Measurements from ENCODE around the gene MCTP1.
A peak's percentile ranks its signal among the peaks of the same experiment; 100 is the strongest.

The MCTP1 gene

DNA sequence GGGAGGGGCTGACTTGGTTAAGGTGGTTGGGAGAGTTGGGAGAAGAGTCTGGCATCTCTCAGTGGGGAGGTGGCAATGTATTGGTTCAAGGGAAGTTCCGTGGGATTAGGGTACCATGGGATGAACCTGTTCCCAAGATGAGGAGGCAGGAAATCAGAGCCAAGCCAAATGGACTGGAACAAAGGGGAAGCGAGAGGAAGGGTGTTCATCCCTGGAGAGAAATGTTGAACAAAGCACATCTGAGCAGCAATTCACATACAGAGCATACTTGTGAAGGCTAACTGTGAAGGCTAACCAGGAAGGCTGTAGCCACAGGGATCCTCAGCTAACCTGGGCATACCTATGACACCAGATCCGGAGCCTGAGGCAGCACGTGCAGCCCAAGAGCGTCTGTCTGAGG, 214.0 kb downstream of the MCTP1 start:
- Histone ChIP-seq H3K4me3 (ENCODE audit: low read depth in 1 of 2, low read length in 2 of 2) (no peak overlapping the region), H3K27ac (ENCODE audit: low read length) (no peak overlapping the region), H3K27me3 (ENCODE audit: low read depth, low read length) (no peaks in the 10 kb centered on the region), H3K9me3 (ENCODE audit: control insufficient read depth in 1 of 2, low read length in 2 of 2) (no peaks in the 10 kb centered on the region), H3K4me1 (ENCODE audit: control insufficient read depth in 1 of 2, insufficient read depth in 2 of 2, low read length in 2 of 2) (no peaks in the 10 kb centered on the region), H3K36me3 (ENCODE audit: control insufficient read depth in 1 of 2, insufficient read depth in 2 of 2, low read length in 2 of 2) (no peaks in the 10 kb centered on the region)

DNA sequence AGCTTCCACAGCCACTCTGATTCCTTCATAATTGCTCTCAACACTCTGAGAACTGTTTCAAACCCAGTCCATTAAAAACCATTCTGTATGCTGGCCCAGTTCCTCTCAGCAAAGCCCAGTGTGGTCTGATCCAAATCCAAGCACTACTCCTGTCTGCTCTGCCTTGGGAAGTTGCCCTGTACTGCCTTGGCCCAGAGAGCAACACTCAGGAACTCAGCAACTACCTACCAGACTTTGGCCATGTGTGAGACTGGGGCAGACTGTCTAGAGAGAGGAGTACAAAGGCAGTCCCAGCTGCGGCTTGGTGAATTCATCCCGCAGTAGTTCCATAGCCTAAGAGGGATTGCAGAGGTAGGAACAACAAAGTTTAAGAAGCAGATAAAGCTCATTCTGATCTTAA, 214.4 kb downstream of the MCTP1 start:
- Histone ChIP-seq H3K4me3 (ENCODE audit: low read depth in 1 of 2, low read length in 2 of 2) (no peak overlapping the region), H3K27ac (ENCODE audit: low read length) (no peak overlapping the region), H3K27me3 (ENCODE audit: low read depth, low read length) (no peaks in the 10 kb centered on the region), H3K9me3 (ENCODE audit: control insufficient read depth in 1 of 2, low read length in 2 of 2) (no peaks in the 10 kb centered on the region), H3K36me3 (ENCODE audit: control insufficient read depth in 1 of 2, insufficient read depth in 2 of 2, low read length in 2 of 2) (no peaks in the 10 kb centered on the region), H3K4me1 (ENCODE audit: control insufficient read depth in 1 of 2, insufficient read depth in 2 of 2, low read length in 2 of 2) (no peaks in the 10 kb centered on the region)

DNA sequence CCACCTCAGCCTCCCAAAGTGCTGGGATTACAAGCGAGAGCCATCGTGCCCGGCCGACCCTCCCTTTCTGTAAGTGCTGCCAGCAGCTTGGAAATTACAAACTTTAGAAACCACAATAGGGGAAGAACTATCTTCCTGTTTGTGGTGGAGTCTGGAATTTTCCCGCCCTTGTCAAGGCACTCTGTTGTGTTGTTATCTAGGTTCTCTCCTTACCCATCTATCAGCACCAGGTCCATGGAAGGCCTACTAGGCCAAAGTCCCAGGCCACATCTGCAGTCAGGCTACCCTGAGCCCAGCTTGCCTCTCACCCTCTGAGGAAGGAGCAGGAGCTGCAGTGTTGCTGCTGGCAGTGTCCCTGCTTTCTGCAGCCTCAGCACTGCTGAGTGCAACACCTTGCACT, 214.9 kb downstream of the MCTP1 start:
- no peak overlapping the region for H3K27ac ChIP-seq (ENCODE audit: low read length)
- H3K27me3 ChIP-seq (ENCODE audit: low read depth, low read length) = no peaks in the 10 kb centered on the region
- H3K36me3 ChIP-seq (ENCODE audit: control insufficient read depth in 1 of 2, insufficient read depth in 2 of 2, low read length in 2 of 2) = no peaks in the 10 kb centered on the region
- H3K4me1 ChIP-seq (ENCODE audit: control insufficient read depth in 1 of 2, insufficient read depth in 2 of 2, low read length in 2 of 2) = no peaks in the 10 kb centered on the region
- H3K4me3 ChIP-seq (ENCODE audit: low read depth in 1 of 2, low read length in 2 of 2) = no peak overlapping the region
- H3K9me3 ChIP-seq (ENCODE audit: control insufficient read depth in 1 of 2, low read length in 2 of 2) = no peaks in the 10 kb centered on the region

DNA sequence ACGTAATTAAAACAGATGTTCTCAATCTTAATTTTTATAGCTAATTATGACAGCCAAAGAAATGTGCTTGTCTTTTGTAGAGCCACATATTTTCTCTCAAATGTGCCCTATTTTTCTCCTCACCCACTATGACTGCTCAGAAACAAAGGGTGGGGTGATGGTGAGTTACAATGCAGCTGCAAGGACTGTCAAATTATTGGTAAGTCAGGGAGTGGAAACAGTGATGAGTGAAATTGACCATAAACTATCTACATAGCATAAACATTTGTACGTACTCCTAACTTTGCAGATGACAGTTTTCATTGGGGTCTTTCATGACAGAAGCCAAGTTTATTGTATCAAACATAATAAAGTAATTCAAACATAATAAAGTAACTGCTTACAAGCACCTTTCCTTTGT, 215.9 kb downstream of the MCTP1 start:
- Histone ChIP-seq H3K36me3 (ENCODE audit: control insufficient read depth in 1 of 2, insufficient read depth in 2 of 2, low read length in 2 of 2) (no peaks in the 10 kb centered on the region), H3K9me3 (ENCODE audit: control insufficient read depth in 1 of 2, low read length in 2 of 2) (no peaks in the 10 kb centered on the region), H3K4me1 (ENCODE audit: control insufficient read depth in 1 of 2, insufficient read depth in 2 of 2, low read length in 2 of 2) (no peaks in the 10 kb centered on the region), H3K4me3 (ENCODE audit: low read depth in 1 of 2, low read length in 2 of 2) (no peak overlapping the region), H3K27me3 (ENCODE audit: low read depth, low read length) (no peaks in the 10 kb centered on the region), H3K27ac (ENCODE audit: low read length) (no peak overlapping the region)

DNA sequence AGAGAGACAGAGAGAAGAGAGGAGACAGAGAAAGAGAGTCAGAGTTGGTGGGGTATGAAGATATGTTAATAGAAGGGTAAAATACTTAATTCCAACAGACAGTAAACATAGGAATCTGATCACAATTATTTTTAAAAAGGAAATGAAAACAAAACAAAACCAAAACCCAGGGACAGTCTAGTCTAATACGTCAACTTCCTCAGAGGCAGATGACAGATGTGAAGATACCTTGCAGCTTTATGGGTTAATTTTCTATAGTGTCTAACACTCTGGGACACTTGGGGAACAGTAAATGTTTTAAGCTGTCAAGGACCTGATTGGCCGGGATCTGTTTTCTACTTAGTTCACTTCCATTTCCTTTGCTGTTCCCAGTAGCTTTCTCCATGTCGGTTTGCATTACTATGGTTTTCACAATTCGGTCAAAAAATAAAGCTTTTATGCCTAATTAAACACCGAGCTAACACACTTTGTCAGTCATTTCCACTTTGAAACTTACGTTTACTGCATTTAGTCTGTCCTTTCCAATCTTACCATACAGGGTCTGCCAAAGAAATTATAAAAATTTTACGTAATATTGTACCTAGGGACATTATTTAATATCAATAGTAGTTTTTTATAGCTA, 216.5 kb downstream of the MCTP1 start:
- H3K4me3 ChIP-seq (ENCODE audit: low read depth in 1 of 2, low read length in 2 of 2) = no peak overlapping the region
- no peaks in the 10 kb centered on the region for H3K36me3 ChIP-seq (ENCODE audit: control insufficient read depth in 1 of 2, insufficient read depth in 2 of 2, low read length in 2 of 2)
- no peaks in the 10 kb centered on the region for H3K9me3 ChIP-seq (ENCODE audit: control insufficient read depth in 1 of 2, low read length in 2 of 2)
- no peaks in the 10 kb centered on the region for H3K27me3 ChIP-seq (ENCODE audit: low read depth, low read length)
- H3K27ac ChIP-seq (ENCODE audit: low read length) = peak overlapping the region; percentile 11
- no peaks in the 10 kb centered on the region for H3K4me1 ChIP-seq (ENCODE audit: control insufficient read depth in 1 of 2, insufficient read depth in 2 of 2, low read length in 2 of 2)

DNA sequence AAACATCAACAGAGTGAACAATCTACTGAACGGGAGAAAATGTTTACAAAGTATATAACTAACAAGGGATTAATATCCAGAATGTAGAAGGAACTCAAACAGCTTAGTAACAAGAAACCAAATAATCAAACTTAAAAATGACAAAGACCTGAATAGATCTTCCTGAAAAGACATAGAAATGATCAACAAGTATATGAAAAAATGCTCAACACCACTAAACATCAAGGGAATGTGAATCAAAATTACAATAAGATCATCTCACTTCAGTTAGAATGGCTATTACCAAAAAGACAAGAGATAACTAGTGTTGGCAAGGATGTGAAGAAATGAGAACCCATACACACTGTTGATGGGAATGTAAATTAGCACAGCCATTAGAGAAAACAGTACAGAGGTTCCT, 218.8 kb downstream of the MCTP1 start:
- H3K9me3 ChIP-seq (ENCODE audit: control insufficient read depth in 1 of 2, low read length in 2 of 2) = no peaks in the 10 kb centered on the region
- H3K4me1 ChIP-seq (ENCODE audit: control insufficient read depth in 1 of 2, insufficient read depth in 2 of 2, low read length in 2 of 2) = no peaks in the 10 kb centered on the region
- H3K27me3 ChIP-seq (ENCODE audit: low read depth, low read length) = no peaks in the 10 kb centered on the region
- no peaks in the 10 kb centered on the region for H3K36me3 ChIP-seq (ENCODE audit: control insufficient read depth in 1 of 2, insufficient read depth in 2 of 2, low read length in 2 of 2)
- no peak overlapping the region for H3K4me3 ChIP-seq (ENCODE audit: low read depth in 1 of 2, low read length in 2 of 2)
- no peak overlapping the region for H3K27ac ChIP-seq (ENCODE audit: low read length)

DNA sequence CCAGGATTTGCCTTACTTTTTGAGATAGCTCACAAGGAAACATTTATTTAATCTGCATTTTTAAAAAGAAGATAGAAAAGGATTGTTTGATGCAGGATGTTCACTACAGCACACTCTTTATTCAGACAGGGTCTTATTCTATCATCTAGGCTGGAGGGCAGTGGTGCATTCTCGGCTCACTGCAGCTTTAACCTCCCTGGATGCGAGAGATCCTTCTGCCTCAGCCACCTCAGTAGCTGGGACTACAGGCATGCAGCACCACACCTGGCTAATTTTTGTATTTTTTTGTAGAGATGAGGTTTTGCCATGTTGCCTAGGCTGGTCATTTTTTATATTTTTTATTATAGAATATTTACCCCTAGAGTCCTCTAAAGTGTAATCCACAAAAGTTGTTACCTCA, 221.4 kb downstream of the MCTP1 start:
- Histone ChIP-seq H3K27me3 (ENCODE audit: low read depth, low read length) (no peaks in the 10 kb centered on the region), H3K36me3 (ENCODE audit: control insufficient read depth in 1 of 2, insufficient read depth in 2 of 2, low read length in 2 of 2) (no peaks in the 10 kb centered on the region), H3K4me3 (ENCODE audit: low read depth in 1 of 2, low read length in 2 of 2) (no peak overlapping the region), H3K4me1 (ENCODE audit: control insufficient read depth in 1 of 2, insufficient read depth in 2 of 2, low read length in 2 of 2) (no peaks in the 10 kb centered on the region), H3K27ac (ENCODE audit: low read length) (no peak overlapping the region), H3K9me3 (ENCODE audit: control insufficient read depth in 1 of 2, low read length in 2 of 2) (no peaks in the 10 kb centered on the region)

DNA sequence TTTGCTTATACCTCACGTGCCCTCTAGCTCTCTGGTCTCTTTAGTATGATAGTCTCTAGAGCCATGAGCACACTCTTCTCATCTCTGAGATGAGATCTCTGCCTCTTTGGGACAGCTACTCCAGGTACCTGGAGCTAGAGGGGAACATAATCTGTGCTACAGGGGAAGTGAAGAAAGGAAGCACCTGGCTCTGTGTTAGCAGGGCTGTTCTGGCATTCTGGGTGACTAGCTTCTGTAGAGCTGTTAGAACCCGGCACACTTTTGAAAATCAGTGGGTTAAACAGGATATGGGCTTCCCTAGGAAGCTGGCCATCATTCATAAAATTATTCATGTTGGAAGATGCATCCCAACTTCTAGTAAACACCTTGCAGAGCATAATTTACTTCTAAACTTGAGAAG, 224.8 kb downstream of the MCTP1 start:
- Histone ChIP-seq H3K4me1 (ENCODE audit: control insufficient read depth in 1 of 2, insufficient read depth in 2 of 2, low read length in 2 of 2) (no peaks in the 10 kb centered on the region), H3K4me3 (ENCODE audit: low read depth in 1 of 2, low read length in 2 of 2) (no peak overlapping the region)

DNA sequence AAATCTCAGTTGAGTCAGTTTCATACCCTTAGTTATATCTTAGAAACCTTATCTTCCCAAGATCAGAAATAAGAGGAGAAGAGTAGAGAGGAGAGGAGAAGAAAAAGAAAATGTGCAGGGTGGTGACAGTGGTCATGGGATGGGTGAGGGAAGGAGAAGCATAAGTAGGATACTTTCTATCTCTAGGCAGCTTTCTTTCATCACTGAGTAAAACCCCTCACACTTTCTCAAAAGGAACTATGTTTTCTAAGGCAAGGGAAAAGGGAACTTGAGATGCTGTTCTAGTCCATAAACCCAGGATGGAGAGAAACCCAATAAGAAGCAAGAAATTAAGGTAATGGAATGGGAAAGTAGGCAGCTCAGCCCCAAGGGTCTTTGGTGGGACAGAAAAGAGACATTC, 225.3 kb downstream of the MCTP1 start:
- no peaks in the 10 kb centered on the region for H3K9me3 ChIP-seq (ENCODE audit: control insufficient read depth in 1 of 2, low read length in 2 of 2)
- H3K27ac ChIP-seq (ENCODE audit: low read length) = no peak overlapping the region
- no peaks in the 10 kb centered on the region for H3K27me3 ChIP-seq (ENCODE audit: low read depth, low read length)
- H3K4me3 ChIP-seq (ENCODE audit: low read depth in 1 of 2, low read length in 2 of 2) = no peak overlapping the region
- H3K36me3 ChIP-seq (ENCODE audit: control insufficient read depth in 1 of 2, insufficient read depth in 2 of 2, low read length in 2 of 2) = no peaks in the 10 kb centered on the region
- H3K4me1 ChIP-seq (ENCODE audit: control insufficient read depth in 1 of 2, insufficient read depth in 2 of 2, low read length in 2 of 2) = no peaks in the 10 kb centered on the region

More for the DNA sequence above, 224.8 kb downstream of the MCTP1 start:
- H3K9me3 ChIP-seq (ENCODE audit: control insufficient read depth in 1 of 2, low read length in 2 of 2) = no peaks in the 10 kb centered on the region
- no peak overlapping the region for H3K27ac ChIP-seq (ENCODE audit: low read length)
- no peaks in the 10 kb centered on the region for H3K36me3 ChIP-seq (ENCODE audit: control insufficient read depth in 1 of 2, insufficient read depth in 2 of 2, low read length in 2 of 2)
- H3K27me3 ChIP-seq (ENCODE audit: low read depth, low read length) = no peaks in the 10 kb centered on the region

DNA sequence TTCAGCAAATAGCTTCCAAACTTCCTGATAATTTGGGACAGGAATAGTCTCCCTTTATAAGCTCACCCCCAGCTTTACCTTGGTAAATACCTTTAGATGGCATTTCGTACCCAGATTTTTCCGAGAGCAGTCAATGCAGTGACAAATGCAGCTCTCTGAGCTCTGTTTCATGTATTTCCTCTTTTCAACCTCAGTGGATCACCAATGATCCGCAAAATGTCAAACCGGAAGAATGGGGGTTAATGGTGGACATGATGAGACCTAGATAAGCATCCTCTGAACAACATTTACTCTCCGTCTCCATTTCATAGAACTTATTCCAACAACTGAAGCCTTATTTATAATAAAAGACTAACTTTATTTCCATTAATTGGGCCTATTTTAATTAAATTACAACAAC, 227.3 kb downstream of the MCTP1 start:
- no peak overlapping the region for H3K27ac ChIP-seq (ENCODE audit: low read length)
- H3K4me3 ChIP-seq (ENCODE audit: low read depth in 1 of 2, low read length in 2 of 2) = no peak overlapping the region
- H3K9me3 ChIP-seq (ENCODE audit: control insufficient read depth in 1 of 2, low read length in 2 of 2) = no peaks in the 10 kb centered on the region
- H3K27me3 ChIP-seq (ENCODE audit: low read depth, low read length) = no peaks in the 10 kb centered on the region
- no peaks in the 10 kb centered on the region for H3K36me3 ChIP-seq (ENCODE audit: control insufficient read depth in 1 of 2, insufficient read depth in 2 of 2, low read length in 2 of 2)
- no peaks in the 10 kb centered on the region for H3K4me1 ChIP-seq (ENCODE audit: control insufficient read depth in 1 of 2, insufficient read depth in 2 of 2, low read length in 2 of 2)

DNA sequence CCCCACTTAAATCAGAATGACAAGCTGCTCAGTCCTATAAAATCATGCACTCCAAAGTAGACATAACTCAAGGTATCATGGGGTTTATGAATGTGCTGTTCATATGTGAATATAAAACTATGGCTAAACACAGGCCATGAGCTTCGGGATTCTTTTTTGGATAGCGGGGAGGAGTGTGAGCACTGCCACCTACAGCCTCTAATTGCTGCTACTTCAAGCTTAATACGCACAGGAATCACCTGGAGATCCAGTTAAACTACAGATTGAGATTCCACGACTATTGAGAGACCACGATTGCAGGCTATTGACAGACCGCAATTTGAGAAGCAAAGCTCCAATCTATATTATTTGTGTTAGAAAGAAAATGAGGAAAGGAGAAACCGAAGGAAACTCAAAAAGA, 231.6 kb downstream of the MCTP1 start:
- Histone ChIP-seq H3K36me3 (ENCODE audit: control insufficient read depth in 1 of 2, insufficient read depth in 2 of 2, low read length in 2 of 2) (no peaks in the 10 kb centered on the region), H3K27ac (ENCODE audit: low read length) (no peak overlapping the region), H3K9me3 (ENCODE audit: control insufficient read depth in 1 of 2, low read length in 2 of 2) (no peaks in the 10 kb centered on the region), H3K4me1 (ENCODE audit: control insufficient read depth in 1 of 2, insufficient read depth in 2 of 2, low read length in 2 of 2) (no peaks in the 10 kb centered on the region), H3K4me3 (ENCODE audit: low read depth in 1 of 2, low read length in 2 of 2) (no peak overlapping the region), H3K27me3 (ENCODE audit: low read depth, low read length) (no peaks in the 10 kb centered on the region)

DNA sequence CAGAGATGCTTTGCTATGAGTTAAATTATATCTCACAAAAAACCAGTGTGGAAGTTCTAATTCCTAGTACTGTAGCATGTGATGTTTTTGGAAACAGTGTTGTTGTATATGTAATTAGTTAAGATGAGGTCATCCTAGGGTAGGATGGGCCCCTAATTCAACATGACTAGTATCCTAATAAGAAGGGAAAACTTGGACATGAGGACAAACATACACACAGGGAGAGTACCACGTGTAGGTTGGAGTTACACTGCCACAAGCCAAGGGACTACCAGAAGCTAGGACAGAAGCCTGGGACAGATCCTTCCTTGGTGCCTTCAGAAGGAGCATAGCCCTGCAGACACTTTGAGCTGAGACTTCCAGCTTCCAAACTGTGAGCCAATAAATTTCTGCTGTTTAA, 234.2 kb downstream of the MCTP1 start:
- Histone ChIP-seq H3K9me3 (ENCODE audit: control insufficient read depth in 1 of 2, low read length in 2 of 2) (no peaks in the 10 kb centered on the region), H3K27ac (ENCODE audit: low read length) (no peak overlapping the region), H3K27me3 (ENCODE audit: low read depth, low read length) (no peaks in the 10 kb centered on the region), H3K4me3 (ENCODE audit: low read depth in 1 of 2, low read length in 2 of 2) (no peak overlapping the region), H3K4me1 (ENCODE audit: control insufficient read depth in 1 of 2, insufficient read depth in 2 of 2, low read length in 2 of 2) (no peaks in the 10 kb centered on the region), H3K36me3 (ENCODE audit: control insufficient read depth in 1 of 2, insufficient read depth in 2 of 2, low read length in 2 of 2) (no peaks in the 10 kb centered on the region)

All from muscle layer of duodenum (tissue), 2 donors.